Astrocyte of the cerebellum (primary cell): ENCODE results near the gene BIRC7.

Experiments used
- DNase-seq: peaks from one replicate; pipeline ENCODE4 v3.0.0-alpha.2; 2011; ENCODE audit warnings: low read depth
- H3K4me3 ChIP-seq: 2 replicates; pipeline ENCODE4 v1.5.1; 2011; ENCODE audit warnings: mild to moderate bottlenecking, low read depth, low read length, moderate library complexity
- CTCF ChIP-seq: IDR thresholded peaks from 2 replicates; pipeline ENCODE4 v1.5.1; 2012; ENCODE audit warnings: low read length, low read depth, moderate library complexity, mild to moderate bottlenecking; ENCODE audit errors: missing control alignments
- in situ Hi-C: cut with HindIII; loops from 2 replicates; pipeline ENCODE4 v1.10.0; 2017; ENCODE audit warnings: low sequenced_read_pairs

Gene BIRC7

GRCh38 chr20:63194007-63194796, 41.5 kb upstream of the BIRC7 start:
- no peak for DNase-seq
- no peak for TF ChIP-seq CTCF
- in situ Hi-C loops, result no loop called here
- no peak overlapping the region for H3K4me3 ChIP-seq

GRCh38 chr20:63194797-63195173, 40.9 kb upstream of the BIRC7 start:
- no peak for TF ChIP-seq CTCF
- no peak overlapping the region for H3K4me3 ChIP-seq
- in situ Hi-C loops, result no loop called here
- no peak for DNase-seq

- TF ChIP-seq CTCF, result no peak
- in situ Hi-C loops, result no loop called here
Measured at GRCh38 chr20:63196768-63197470, 38.8 kb upstream of the BIRC7 start.

GRCh38 chr20:63198606-63199005, 37.1 kb upstream of the BIRC7 start:
- H3K4me3 ChIP-seq, result no peak overlapping the region
- in situ Hi-C loops, result no loop called here
- DNase-seq, result no peak
- TF ChIP-seq CTCF, result no peak

More at GRCh38 chr20:63196768-63197470, 38.8 kb upstream of the BIRC7 start:
- no peak for DNase-seq
- no peak overlapping the region for H3K4me3 ChIP-seq

GRCh38 chr20:63202021-63202420, 33.7 kb upstream of the BIRC7 start:
- no peak overlapping the region for H3K4me3 ChIP-seq
- in situ Hi-C loops, result loop anchor here (10.0 to 25.0 kb wide), 2 partner anchors 115 to 193 kb away; no protein-coding TSS in a partner anchor
- TF ChIP-seq CTCF, result no peak
- no peak for DNase-seq

- in situ Hi-C loops, result loop anchor here (10.0 to 25.0 kb wide), 2 partner anchors 116 to 192 kb away; no protein-coding TSS in a partner anchor
- no peak for DNase-seq
- TF ChIP-seq CTCF, result no peak
- H3K4me3 ChIP-seq, result no peak overlapping the region
Measured at GRCh38 chr20:63202811-63203526, 32.7 kb upstream of the BIRC7 start.
